Adrenal gland (tissue), 12 donors: ENCODE measurements around the gene LRRC56. TPM values are rescaled to one million over a fixed set of nuclear protein-coding genes. Genes with fewer than 3 reads are reported as not detected.

Source experiments
- DNase-seq, 7 donors: peaks; one replicate each; pipeline ENCODE4 v3.0.0-alpha.2; 2019 to 2020
- H3K27ac ChIP-seq, 5 donors: fragments of 200-600 bp; sonication (generic) in 4 of 5; 1 replicate in 3 of 5; 2 replicates in 2 of 5; pipeline versions ENCODE4 v1.5.1 to v1.8.0; 2016 to 2020; ENCODE audit warnings: mild to moderate bottlenecking in 1 of 5
- H3K27me3 ChIP-seq: fragments of 200-600 bp; 2 replicates; pipeline ENCODE4 v1.8.0; 2021
- H3K36me3 ChIP-seq, 2 donors: fragments of 200-600 bp; replicated peaks in 1 of 2; 1 replicate in 1 of 2; 2 replicates in 1 of 2; pipeline versions ENCODE4 v1.5.1 to v1.8.0; 2018 to 2022
- H3K4me1 ChIP-seq, 2 donors: fragments of 200-600 bp; replicated peaks in 1 of 2; 1 replicate in 1 of 2; 2 replicates in 1 of 2; pipeline versions ENCODE4 v1.5.1 to v1.8.0; 2018 to 2021
- H3K4me3 ChIP-seq, 4 donors: fragments of 200-600 bp; sonication (generic) in 3 of 4; one replicate each; pipeline ENCODE4 v1.5.1; 2016 to 2018
- H3K9me3 ChIP-seq, 3 donors: fragments of 200-600 bp; sonication (generic) in 1 of 3; replicated peaks in 1 of 3; 1 replicate in 2 of 3; 2 replicates in 1 of 3; pipeline versions ENCODE4 v1.5.1 to v1.8.0; 2016 to 2021
- CTCF ChIP-seq, 6 experiments: fragments of 450-650 bp in 4 of 6; fragments of 200-600 bp in 2 of 6; sonication (generic) in 1 of 6; IDR thresholded peaks; 1 replicate in 5 of 6; 2 replicates in 1 of 6; pipeline versions ENCODE4 v1.5.1 to v1.8.0; 2016 to 2021; ENCODE audit warnings: antibody characterized with exemption in 6 of 6, mild to moderate bottlenecking in 2 of 6, moderate library complexity in 1 of 6
- POLR2A ChIP-seq, 2 donors: fragments of 450-650 bp; IDR thresholded peaks; one replicate each; pipeline ENCODE4 v1.6.1; 2017; ENCODE audit warnings: antibody characterized with exemption in 2 of 2, mild to moderate bottlenecking in 2 of 2, moderate library complexity in 1 of 2
- WGBS, 4 donors: extraction: QIAGEN DNeasy Blood & Tissue Kit in 2 of 4; methylation state at CpG; one replicate each; pipeline versions ENCODE4 v1.1.5 to v1.1.7; 2013 to 2017; 5-methylcytosine and 5-hydroxymethylcytosine counted together
- intact Hi-C, 2 donors: fragments of 100-400 bp; cut with DNase I; formaldehyde crosslinking; loops; one replicate each; pipeline versions ENCODE4 v1.14.1 to v1.15.0; 2022 to 2023
- polyA plus RNA-seq, 3 donors: library from polyadenylated mRNA; stranded (reverse); fragments of 200-250 nt in 2 of 3; fragments of 350-450 nt in 1 of 3; fragmentation: Illumina TruSeq in 1 of 3; extraction: RNeasy Lipid Tissue Mini Kit (QIAGEN cat#74804) in 1 of 3; gene quantifications; one replicate each; pipeline ENCODE4 v1.2.3, GENCODE V29; 2013 to 2014
- total RNA-seq, 9 donors: library from RNA; depleted of rRNA in 4 of 9; stranded (reverse); fragments of >200 nt in 4 of 9; fragments of 120-200 nt in 1 of 9; fragmentation: NEBNext Ultra II Directional in 1 of 9; extraction: Animal tissue kit (Norgen Biotek cat#: 25700) in 1 of 9; gene quantifications; one replicate each; pipeline versions ENCODE4 v1.1.0 to v1.2.4, GENCODE V29; 2013 to 2023
- donor health status: healthy with polysubstance abuse.
- donor health status: Bipolar disorder and iron deficiency.
- donor health status: DM: yes; HTN: yes; CAD: no.
- donor health status: DM: no; HTN: no; CAD: no.
- donor health status: DM: no; HTN: no; CAD: no.
- donor health status: DM: yes; HTN: yes; CAD: no.

The LRRC56 gene
- total and polyA plus RNA-seq, 12 donors = 0.32 to 4.3 (median 0.96) TPM; not detected in 2

- intact Hi-C loops = no loop called here
- DNase-seq = peak in 1 of 7 donors; percentile 25
- TF ChIP-seq CTCF (IDR thresholded peaks at IDR 0.05) (no peak), POLR2A (IDR thresholded peaks at IDR 0.05) (no peak)
- no peaks in the 10 kb centered on the region for H3K9me3 ChIP-seq
- peaks cover 14 to 26% of the 10 kb centered on the region in 2 donors for H3K4me1 ChIP-seq
- peaks cover 0 to 9% of the 10 kb centered on the region in 2 donors for H3K36me3 ChIP-seq
- no peak overlapping the region for H3K27ac ChIP-seq
- 47 to 100% (median 60%) methylated on average over 2 to 19 of the region's 19 CpGs for WGBS, 4 donors
- H3K4me3 ChIP-seq = peak overlapping the region in 1 of 4 donors; percentile 55
- H3K27me3 ChIP-seq = no peaks in the 10 kb centered on the region
Measured at GRCh38 chr11:537622-538430, 499 bp downstream of the LRRC56 start.

GRCh38 chr11:538431-539051 is 1.2 kb downstream of the LRRC56 start:
- no peaks in the 10 kb centered on the region for H3K9me3 ChIP-seq
- peaks cover 0 to 2% of the 10 kb centered on the region in 2 donors for H3K36me3 ChIP-seq
- TF ChIP-seq POLR2A (IDR thresholded peaks at IDR 0.05) (no peak), CTCF (IDR thresholded peaks at IDR 0.05) (no peak)
- no peaks in the 10 kb centered on the region for H3K27me3 ChIP-seq
- peak in 1 of 7 donors; percentile 16 for DNase-seq
- H3K27ac ChIP-seq = no peak overlapping the region
- H3K4me1 ChIP-seq = peaks cover 14 to 26% of the 10 kb centered on the region in 2 donors
- 88 to 92% (median 92%) methylated on average over 6 to 20 of the region's 20 CpGs for WGBS, 4 donors
- H3K4me3 ChIP-seq = no peak overlapping the region
- intact Hi-C loops = no loop called here

GRCh38 chr11:539971-540481 is 2.7 kb downstream of the LRRC56 start:
- Histone ChIP-seq H3K27ac (no peak overlapping the region), H3K4me1 (peaks cover 9 to 18% of the 10 kb centered on the region in 2 donors), H3K27me3 (no peaks in the 10 kb centered on the region), H3K36me3 (no peaks in the 10 kb centered on the region), H3K9me3 (no peaks in the 10 kb centered on the region), H3K4me3 (no peak overlapping the region)
- TF ChIP-seq POLR2A (IDR thresholded peaks at IDR 0.05) = no peak
- TF ChIP-seq CTCF (IDR thresholded peaks at IDR 0.05) = no peak
- DNase-seq = peak in 1 of 7 donors; percentile 16
- 80 to 92% (median 90%) methylated on average over 1 to 8 of the region's 8 CpGs for WGBS, 4 donors
- intact Hi-C loops = no loop called here
